H1 (cell line): ENCODE data around the gene SLC25A47. TPM values are rescaled to one million over a fixed set of nuclear protein-coding genes. Genes with fewer than 3 reads are reported as not detected.

Source experiments
- EGR1 ChIP-seq: IDR thresholded peaks from 2 replicates; pipeline ENCODE4 v1.6.1; 2011; ENCODE audit warnings: low read depth, low read length, borderline replicate concordance
- EP300 ChIP-seq, 2 experiments: IDR thresholded peaks; 1 replicate in 1 of 2; 2 replicates in 1 of 2; pipeline ENCODE4 v1.6.1; 2011 to 2012; ENCODE audit warnings: low read depth in 2 of 2, low read length in 2 of 2, mild to moderate bottlenecking in 2 of 2, borderline replicate concordance in 1 of 2, inconsistent platforms in 1 of 2, moderate library complexity in 1 of 2
- HDAC6 ChIP-seq: IDR thresholded peaks from one replicate; pipeline ENCODE4 v1.7.1; 2012; ENCODE audit warnings: low read depth, mild to moderate bottlenecking, inconsistent platforms, low read length, moderate library complexity
- NRF1 ChIP-seq: IDR thresholded peaks from 2 replicates; pipeline ENCODE4 v1.6.1; 2011; ENCODE audit warnings: mild to moderate bottlenecking, low read depth, low read length, improper control_type of control experiment
- RXRA ChIP-seq: IDR thresholded peaks from 2 replicates; pipeline ENCODE4 v1.6.1; 2011; ENCODE audit warnings: low read depth, mild to moderate bottlenecking, low read length, moderate library complexity; ENCODE audit not compliant: insufficient read depth
- SIRT6 ChIP-seq: IDR thresholded peaks from one replicate; pipeline ENCODE4 v1.7.1; 2012; ENCODE audit warnings: low read length, inconsistent platforms
- polyA plus RNA-seq, 7 experiments: library from polyadenylated mRNA; depleted of rRNA in 3 of 7; stranded (reverse) in 5 of 7; unstranded in 2 of 7; fragments of >200 nt in 5 of 7; fragments of 200-250 nt in 2 of 7; gene quantifications; 1 replicate in 5 of 7; 2 replicates in 1 of 7; 4 replicates in 1 of 7; pipeline versions ENCODE4 v1.2.1 to v1.2.3, GENCODE V29; 2011 to 2013; ENCODE audit warnings: missing spikeins in 2 of 7, mixed read lengths in 2 of 7
- total RNA-seq: library from RNA; stranded (reverse); fragmentation: NEBNext Ultra II Directional; extraction: Animal tissue kit (Norgen Biotek cat#: 25700); gene quantifications from 2 replicates; pipeline ENCODE4 v1.2.1, GENCODE V29; 2021
- TF ChIP-seq, protein P1 (sequence below): fragments of 300-600 bp; sonication (generic); IDR thresholded peaks from 2 replicates; pipeline ENCODE4 v1.7.1; 2012; ENCODE audit warnings: low read length, moderate library complexity, mild to moderate bottlenecking, inconsistent platforms; ENCODE audit not compliant: insufficient replicate concordance
- TF ChIP-seq, protein P2 (sequence below): IDR thresholded peaks from 2 replicates; pipeline ENCODE4 v1.6.1; 2012; ENCODE audit warnings: low read length, inconsistent platforms

SLC25A47 gene
- total and polyA plus RNA-seq, 2 of the 8 experiments (the other 6 are each of a cell fraction or from before 2014, with no cell fraction given): not detected

DNA sequence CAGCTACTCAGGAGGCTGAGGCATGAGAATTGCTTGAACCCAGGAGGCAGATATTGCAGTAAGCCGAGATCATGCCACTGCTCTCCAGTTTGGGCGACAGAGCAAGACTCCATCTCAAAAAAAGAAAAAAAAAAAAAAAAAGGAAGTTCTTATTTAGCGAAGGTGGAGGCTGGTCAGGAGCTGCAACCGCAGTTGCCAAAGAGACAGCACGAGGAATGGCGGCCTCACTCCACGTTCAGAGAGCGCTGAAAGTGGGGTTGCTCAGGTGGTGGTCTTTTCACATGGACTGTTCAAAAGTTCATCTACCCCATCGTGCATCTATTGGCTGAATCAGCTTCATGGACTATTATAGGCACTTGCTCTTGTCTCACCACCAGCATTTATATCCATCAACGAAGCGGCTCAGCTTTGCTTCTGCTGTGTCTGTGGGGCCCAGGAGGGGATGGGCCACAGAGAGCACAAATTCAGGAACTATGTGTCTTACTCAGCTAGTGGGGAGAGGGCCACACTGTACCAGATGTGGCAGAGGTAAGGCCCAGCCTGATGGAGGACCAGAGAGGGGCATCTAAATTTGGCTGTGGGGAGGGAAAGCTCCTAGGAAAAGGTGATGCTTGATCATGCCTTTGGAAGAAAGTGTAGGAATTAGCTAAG, 27.3 kb downstream of the SLC25A47 start (continued):
- TF ChIP-seq, protein P1, sequence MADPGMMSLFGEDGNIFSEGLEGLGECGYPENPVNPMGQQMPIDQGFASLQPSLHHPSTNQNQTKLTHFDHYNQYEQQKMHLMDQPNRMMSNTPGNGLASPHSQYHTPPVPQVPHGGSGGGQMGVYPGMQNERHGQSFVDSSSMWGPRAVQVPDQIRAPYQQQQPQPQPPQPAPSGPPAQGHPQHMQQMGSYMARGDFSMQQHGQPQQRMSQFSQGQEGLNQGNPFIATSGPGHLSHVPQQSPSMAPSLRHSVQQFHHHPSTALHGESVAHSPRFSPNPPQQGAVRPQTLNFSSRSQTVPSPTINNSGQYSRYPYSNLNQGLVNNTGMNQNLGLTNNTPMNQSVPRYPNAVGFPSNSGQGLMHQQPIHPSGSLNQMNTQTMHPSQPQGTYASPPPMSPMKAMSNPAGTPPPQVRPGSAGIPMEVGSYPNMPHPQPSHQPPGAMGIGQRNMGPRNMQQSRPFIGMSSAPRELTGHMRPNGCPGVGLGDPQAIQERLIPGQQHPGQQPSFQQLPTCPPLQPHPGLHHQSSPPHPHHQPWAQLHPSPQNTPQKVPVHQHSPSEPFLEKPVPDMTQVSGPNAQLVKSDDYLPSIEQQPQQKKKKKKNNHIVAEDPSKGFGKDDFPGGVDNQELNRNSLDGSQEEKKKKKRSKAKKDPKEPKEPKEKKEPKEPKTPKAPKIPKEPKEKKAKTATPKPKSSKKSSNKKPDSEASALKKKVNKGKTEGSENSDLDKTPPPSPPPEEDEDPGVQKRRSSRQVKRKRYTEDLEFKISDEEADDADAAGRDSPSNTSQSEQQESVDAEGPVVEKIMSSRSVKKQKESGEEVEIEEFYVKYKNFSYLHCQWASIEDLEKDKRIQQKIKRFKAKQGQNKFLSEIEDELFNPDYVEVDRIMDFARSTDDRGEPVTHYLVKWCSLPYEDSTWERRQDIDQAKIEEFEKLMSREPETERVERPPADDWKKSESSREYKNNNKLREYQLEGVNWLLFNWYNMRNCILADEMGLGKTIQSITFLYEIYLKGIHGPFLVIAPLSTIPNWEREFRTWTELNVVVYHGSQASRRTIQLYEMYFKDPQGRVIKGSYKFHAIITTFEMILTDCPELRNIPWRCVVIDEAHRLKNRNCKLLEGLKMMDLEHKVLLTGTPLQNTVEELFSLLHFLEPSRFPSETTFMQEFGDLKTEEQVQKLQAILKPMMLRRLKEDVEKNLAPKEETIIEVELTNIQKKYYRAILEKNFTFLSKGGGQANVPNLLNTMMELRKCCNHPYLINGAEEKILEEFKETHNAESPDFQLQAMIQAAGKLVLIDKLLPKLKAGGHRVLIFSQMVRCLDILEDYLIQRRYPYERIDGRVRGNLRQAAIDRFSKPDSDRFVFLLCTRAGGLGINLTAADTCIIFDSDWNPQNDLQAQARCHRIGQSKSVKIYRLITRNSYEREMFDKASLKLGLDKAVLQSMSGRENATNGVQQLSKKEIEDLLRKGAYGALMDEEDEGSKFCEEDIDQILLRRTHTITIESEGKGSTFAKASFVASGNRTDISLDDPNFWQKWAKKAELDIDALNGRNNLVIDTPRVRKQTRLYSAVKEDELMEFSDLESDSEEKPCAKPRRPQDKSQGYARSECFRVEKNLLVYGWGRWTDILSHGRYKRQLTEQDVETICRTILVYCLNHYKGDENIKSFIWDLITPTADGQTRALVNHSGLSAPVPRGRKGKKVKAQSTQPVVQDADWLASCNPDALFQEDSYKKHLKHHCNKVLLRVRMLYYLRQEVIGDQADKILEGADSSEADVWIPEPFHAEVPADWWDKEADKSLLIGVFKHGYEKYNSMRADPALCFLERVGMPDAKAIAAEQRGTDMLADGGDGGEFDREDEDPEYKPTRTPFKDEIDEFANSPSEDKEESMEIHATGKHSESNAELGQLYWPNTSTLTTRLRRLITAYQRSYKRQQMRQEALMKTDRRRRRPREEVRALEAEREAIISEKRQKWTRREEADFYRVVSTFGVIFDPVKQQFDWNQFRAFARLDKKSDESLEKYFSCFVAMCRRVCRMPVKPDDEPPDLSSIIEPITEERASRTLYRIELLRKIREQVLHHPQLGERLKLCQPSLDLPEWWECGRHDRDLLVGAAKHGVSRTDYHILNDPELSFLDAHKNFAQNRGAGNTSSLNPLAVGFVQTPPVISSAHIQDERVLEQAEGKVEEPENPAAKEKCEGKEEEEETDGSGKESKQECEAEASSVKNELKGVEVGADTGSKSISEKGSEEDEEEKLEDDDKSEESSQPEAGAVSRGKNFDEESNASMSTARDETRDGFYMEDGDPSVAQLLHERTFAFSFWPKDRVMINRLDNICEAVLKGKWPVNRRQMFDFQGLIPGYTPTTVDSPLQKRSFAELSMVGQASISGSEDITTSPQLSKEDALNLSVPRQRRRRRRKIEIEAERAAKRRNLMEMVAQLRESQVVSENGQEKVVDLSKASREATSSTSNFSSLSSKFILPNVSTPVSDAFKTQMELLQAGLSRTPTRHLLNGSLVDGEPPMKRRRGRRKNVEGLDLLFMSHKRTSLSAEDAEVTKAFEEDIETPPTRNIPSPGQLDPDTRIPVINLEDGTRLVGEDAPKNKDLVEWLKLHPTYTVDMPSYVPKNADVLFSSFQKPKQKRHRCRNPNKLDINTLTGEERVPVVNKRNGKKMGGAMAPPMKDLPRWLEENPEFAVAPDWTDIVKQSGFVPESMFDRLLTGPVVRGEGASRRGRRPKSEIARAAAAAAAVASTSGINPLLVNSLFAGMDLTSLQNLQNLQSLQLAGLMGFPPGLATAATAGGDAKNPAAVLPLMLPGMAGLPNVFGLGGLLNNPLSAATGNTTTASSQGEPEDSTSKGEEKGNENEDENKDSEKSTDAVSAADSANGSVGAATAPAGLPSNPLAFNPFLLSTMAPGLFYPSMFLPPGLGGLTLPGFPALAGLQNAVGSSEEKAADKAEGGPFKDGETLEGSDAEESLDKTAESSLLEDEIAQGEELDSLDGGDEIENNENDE: no peak
- TF ChIP-seq SIRT6 (no peak), NRF1 (no peak), RXRA (no peak), EP300 (IDR thresholded peaks at IDR 0.05; ENCODE audit: borderline replicate concordance in 1 of 2, low read depth in 2 of 2, low read length in 2 of 2) (no peak), EGR1 (no peak), HDAC6 (no peak)
- TF ChIP-seq, protein P2, sequence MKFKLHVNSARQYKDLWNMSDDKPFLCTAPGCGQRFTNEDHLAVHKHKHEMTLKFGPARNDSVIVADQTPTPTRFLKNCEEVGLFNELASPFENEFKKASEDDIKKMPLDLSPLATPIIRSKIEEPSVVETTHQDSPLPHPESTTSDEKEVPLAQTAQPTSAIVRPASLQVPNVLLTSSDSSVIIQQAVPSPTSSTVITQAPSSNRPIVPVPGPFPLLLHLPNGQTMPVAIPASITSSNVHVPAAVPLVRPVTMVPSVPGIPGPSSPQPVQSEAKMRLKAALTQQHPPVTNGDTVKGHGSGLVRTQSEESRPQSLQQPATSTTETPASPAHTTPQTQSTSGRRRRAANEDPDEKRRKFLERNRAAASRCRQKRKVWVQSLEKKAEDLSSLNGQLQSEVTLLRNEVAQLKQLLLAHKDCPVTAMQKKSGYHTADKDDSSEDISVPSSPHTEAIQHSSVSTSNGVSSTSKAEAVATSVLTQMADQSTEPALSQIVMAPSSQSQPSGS: no peak
